HG03060 (cell line): ENCODE measurements around the gene ALG5.

Experiments
- ATAC-seq: cut with Tn5 transposase; IDR thresholded peaks from one replicate; pipeline ENCODE4 v1.9.1; 2021; ENCODE audit warnings: low read depth, moderate number of reproducible peaks; ENCODE audit not compliant: unreplicated experiment

ALG5 gene

DNA sequence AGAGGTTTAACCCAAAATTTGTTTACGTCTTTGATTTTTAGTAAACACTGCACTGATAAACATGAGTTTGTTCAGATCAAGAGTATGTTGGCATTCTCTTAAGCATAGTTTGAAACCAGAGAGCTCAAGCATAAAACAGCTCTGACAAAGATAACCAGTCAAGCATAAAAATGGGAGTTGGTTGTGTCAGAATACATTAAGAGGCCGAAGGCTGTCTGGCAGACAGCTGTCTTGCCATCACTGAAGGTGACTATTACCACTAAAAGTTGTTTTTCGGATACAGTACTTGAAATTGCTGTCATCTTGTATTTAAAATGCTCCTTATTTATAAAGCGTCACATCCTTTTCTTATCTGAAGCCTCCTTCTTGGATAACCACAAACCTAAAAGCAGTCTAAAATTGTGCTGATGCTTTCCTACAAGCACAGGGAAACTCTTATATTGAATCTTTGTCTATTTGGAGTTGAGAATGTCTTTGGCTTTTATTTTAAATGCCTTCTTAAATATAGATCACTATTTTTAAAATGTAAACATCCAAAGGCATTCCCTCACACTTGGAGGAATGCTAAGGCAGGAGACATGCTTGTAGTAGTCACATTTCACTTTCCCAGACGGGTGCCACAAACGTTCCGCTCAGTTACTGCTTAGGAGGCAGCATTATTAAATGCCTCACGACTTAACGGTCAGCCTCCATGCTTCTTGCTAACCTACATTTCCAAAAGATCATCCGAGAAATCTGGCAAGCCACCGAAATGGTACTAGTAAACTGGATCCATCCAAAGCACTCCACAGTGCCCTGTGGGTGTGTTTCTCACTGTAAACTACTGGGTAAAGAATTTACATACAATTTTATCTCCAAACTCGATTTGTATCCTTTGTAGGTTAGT is 80.7 kb downstream of the ALG5 start:
- ATAC-seq = no peak

GRCh38 chr13:36917311-36917710 is 81.8 kb downstream of the ALG5 start:
- ATAC-seq = no peak

GRCh38 chr13:36915896-36916640 is 83.1 kb downstream of the ALG5 start:
- no peak for ATAC-seq

DNA sequence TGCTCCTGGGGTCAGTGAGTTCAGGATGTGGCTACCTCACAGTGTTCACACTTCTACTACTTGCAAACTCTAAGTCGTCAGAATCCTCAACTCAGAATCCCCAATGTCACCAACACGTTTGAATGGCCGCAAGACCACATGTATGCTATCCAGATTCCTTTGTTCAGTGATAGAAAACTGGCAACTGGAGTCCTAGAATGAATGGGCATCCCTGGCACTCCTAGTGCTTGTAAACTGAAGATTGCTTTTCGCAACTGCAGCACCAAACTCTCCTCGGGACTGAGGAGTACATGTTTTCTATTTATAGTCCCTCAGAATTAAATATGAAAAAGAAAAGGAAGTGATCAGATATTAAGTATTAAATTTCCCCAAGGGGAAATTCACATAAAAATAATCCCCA is 84.0 kb downstream of the ALG5 start:
- no peak for ATAC-seq

GRCh38 chr13:36914648-36915047 is 84.5 kb downstream of the ALG5 start:
- no peak for ATAC-seq

DNA sequence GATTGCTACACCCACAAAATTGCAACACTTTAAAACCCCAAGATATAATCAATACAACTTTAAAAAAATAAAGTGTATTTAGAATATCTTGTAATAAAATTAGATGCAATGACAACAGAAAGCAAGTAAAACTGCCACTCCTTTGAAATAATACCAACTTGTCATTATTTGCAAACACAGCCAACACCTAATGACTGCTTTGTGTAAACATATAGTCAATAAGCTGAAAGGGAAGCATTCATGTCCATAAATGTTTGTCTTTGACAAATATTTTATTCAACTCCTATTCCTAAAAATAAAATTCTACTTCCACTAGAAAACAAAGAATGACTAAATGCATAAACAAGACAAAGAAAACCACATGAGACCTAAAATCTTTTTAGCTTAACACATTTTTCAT is 85.7 kb downstream of the ALG5 start:
- no peak for ATAC-seq

GRCh38 chr13:36912973-36913372 is 86.2 kb downstream of the ALG5 start:
- ATAC-seq = no peak

GRCh38 chr13:36912369-36912768 is 86.8 kb downstream of the ALG5 start:
- no peak for ATAC-seq

GRCh38 chr13:36910545-36910944 is 88.6 kb downstream of the ALG5 start:
- ATAC-seq = no peak

DNA sequence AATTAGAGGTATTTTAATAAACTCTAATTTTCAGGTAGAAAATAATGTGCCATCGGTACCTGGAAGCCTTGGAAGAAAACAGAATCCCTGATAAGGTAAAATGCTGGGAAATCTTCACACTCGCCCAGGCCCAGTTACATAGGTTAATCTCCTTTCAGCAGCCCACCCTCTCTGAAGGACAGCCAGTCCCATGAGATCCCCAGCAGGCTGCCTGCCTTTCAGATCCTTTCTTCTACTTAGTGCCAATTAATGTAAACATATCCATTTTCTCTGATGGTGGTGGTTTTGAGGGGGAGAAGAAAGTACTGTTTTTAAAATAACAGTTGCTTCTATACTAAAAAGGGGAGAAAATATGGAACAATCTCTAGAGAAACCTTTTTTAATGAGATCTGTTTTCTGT is 91.3 kb downstream of the ALG5 start:
- no peak for ATAC-seq

DNA sequence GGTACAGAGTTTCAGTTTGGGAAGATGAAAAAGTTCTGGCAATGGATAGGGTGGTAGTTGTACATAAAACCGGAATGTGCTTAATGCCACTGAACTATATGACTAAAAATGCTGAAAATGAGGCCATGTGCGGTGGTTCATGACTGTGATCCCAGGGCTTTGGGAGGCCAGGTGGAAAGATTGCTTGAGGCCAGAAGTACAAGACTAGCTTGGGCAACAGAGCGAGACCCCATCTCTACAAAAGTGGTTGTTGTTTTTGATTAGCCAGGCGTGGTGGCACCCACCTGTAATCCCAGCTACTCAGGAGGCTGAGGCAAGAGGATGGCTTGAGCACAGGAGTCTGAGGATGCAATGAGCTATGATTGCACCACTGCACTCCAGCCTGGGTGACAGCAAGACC is 91.9 kb downstream of the ALG5 start:
- no peak for ATAC-seq

DNA sequence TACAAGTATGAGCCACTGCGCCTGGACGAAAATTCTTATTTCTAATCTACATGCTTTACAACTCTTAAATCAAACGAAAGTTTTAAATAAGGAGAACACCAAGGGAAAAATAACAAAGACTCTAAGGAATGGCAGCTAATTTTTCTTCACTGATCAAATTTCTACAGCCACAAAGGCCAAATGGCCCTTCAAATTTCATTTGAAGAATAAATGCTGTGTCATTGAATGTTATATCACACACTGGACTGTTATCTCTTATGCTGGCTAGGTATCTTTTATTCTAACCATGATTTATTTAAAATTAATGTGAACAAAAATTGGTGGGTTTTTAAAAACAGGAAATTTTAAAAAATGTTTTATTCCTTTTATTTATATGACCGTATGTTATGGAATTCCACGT is 93.2 kb downstream of the ALG5 start:
- no peak for ATAC-seq

- no peak for ATAC-seq
These were observed 95.1 kb downstream of the ALG5 start for GRCh38 chr13:36903925-36904595.
